Measurements from ENCODE around the gene FHOD3.

DNA sequence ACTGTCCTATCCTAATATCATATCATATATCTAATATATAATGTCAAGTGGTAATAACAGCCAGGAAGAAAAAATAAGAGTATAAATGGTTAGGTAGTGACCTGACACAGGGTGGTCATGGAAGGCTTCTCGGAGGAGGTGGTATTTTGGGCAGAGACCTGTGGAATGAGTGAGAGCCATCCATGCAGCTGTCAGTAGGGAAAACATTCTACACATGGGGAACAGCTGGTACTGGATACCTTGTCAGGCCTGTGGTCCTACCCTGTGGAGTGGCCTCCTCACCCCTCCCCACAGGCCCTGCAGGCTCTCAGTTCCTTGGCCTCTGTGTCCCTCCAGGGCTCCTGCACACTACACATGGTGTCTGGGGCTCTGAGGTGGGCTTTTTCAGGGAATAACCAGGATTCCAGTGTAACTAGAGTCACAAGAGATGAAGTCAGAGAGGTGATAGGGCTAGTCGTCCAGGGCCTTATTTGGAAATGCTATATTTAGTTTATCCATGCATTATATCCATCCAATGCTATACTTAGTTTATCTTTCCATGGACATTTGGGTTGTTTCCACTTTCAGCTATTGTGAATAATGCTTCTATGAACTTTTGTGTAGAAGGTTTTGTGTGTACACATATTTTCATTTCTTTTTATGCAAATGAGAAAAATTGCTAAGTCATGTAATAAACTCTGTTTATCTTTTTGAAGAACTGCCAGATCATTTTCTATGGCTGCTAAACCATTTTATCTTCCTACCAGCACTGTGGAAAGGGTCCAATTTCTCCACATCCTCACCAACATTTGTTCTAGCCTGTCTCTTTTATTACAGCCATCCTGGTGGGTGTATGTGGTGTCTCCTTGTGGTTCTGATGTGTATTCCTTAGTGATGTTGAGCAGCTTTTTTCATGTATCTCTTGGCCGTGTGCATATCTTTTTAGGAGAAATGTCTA is 455.7 kb downstream of the FHOD3 start:
- TF ChIP-seq POLR2AphosphoS5 (IDR thresholded peaks at IDR 0.05; ENCODE audit: insufficient read depth in 1 of 2, low read depth in 1 of 2), result no peak
- TF ChIP-seq, protein P1, sequence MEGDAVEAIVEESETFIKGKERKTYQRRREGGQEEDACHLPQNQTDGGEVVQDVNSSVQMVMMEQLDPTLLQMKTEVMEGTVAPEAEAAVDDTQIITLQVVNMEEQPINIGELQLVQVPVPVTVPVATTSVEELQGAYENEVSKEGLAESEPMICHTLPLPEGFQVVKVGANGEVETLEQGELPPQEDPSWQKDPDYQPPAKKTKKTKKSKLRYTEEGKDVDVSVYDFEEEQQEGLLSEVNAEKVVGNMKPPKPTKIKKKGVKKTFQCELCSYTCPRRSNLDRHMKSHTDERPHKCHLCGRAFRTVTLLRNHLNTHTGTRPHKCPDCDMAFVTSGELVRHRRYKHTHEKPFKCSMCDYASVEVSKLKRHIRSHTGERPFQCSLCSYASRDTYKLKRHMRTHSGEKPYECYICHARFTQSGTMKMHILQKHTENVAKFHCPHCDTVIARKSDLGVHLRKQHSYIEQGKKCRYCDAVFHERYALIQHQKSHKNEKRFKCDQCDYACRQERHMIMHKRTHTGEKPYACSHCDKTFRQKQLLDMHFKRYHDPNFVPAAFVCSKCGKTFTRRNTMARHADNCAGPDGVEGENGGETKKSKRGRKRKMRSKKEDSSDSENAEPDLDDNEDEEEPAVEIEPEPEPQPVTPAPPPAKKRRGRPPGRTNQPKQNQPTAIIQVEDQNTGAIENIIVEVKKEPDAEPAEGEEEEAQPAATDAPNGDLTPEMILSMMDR (IDR thresholded peaks at IDR 0.05), result no peak
